Vagina (tissue), 2 donors: ENCODE results near the gene THADA. TPM values are rescaled to one million over a fixed set of nuclear protein-coding genes. Genes with fewer than 3 reads are reported as not detected.

ENCODE experiments used
- DNase-seq, 2 donors: peaks; one replicate each; pipeline ENCODE4 v3.0.0-alpha.2; 2017; ENCODE audit errors: extremely low spot score in 2 of 2
- H3K27ac ChIP-seq: fragments of 200-600 bp; sonication (generic); one replicate; pipeline ENCODE4 v1.5.1; 2019
- H3K27me3 ChIP-seq: fragments of 200-600 bp; sonication (generic); one replicate; pipeline ENCODE4 v1.5.1; 2019
- H3K36me3 ChIP-seq, 2 donors: fragments of 200-600 bp; sonication (generic); one replicate each; pipeline ENCODE4 v1.5.1; 2017 to 2019
- H3K4me1 ChIP-seq: fragments of 200-600 bp; sonication (generic); one replicate; pipeline ENCODE4 v1.5.1; 2019
- H3K4me3 ChIP-seq, 2 donors: fragments of 200-600 bp; sonication (generic); 1 replicate in 1 of 2; 2 replicates in 1 of 2; pipeline ENCODE4 v1.5.1; 2016 to 2019
- H3K9me3 ChIP-seq: fragments of 200-600 bp; sonication (generic); one replicate; pipeline ENCODE4 v1.5.1; 2019
- CTCF ChIP-seq, 3 experiments: fragments of 450-650 bp in 2 of 3; fragments of 200-600 bp in 1 of 3; sonication (generic) in 1 of 3; IDR thresholded peaks; one replicate each; pipeline ENCODE4 v1.5.1; 2017 to 2019; ENCODE audit warnings: antibody characterized with exemption in 3 of 3, mild to moderate bottlenecking in 2 of 3, moderate library complexity in 2 of 3
- POLR2A ChIP-seq, 2 donors: fragments of 450-650 bp; IDR thresholded peaks; one replicate each; pipeline ENCODE4 v1.6.1; 2017; ENCODE audit warnings: antibody characterized with exemption in 2 of 2, mild to moderate bottlenecking in 2 of 2, moderate library complexity in 2 of 2
- POLR2AphosphoS5 ChIP-seq, 2 donors: sonication (generic); formaldehyde crosslinking; IDR thresholded peaks; one replicate each; pipeline ENCODE4 v1.9.0; 2017; ENCODE audit warnings: antibody characterized with exemption in 2 of 2, mild to moderate bottlenecking in 2 of 2, low read depth in 1 of 2; ENCODE audit not compliant: insufficient read depth in 1 of 2
- intact Hi-C: fragments of 100-400 bp; cut with DNase I; formaldehyde crosslinking; loops from one replicate; pipeline ENCODE4 v1.15.1; 2023
- total RNA-seq: library from RNA; depleted of rRNA; stranded (reverse); fragments of >200 nt; gene quantifications from one replicate; pipeline ENCODE4 v1.2.3, GENCODE V29; 2016

THADA gene
- total RNA-seq, 1 donor from 2014 or later, result 32.2 TPM

DNA sequence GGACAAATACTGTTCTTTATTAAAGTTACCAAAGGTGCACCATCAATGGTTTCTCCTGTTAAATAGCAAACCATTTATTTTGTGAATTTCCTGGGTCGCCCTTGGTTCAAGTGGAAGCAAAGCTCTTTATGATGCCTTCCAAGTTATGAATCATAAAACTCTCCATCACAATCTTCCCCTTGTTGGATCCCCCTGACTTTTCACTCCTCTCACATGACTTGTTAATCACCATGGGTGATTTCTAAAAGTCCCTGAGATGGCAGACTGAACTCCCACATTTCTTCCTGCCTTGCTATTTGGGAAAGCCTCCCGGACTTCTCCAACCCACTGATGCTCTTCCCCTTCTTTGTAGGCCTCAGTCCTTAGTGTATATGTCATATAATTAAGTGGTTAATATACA, 176.0 kb downstream of the THADA start:
- intact Hi-C loops, result no loop called here

GRCh38 chr2:43419243-43419642, 176.6 kb downstream of the THADA start:
- TF ChIP-seq POLR2AphosphoS5 (IDR thresholded peaks at IDR 0.05; ENCODE audit: insufficient read depth in 1 of 2, low read depth in 1 of 2), result no peak
- H3K9me3 ChIP-seq, result no peaks in the 10 kb centered on the region
- H3K27me3 ChIP-seq, result no peaks in the 10 kb centered on the region
- H3K4me3 ChIP-seq, result no peak overlapping the region
- no peak overlapping the region for H3K27ac ChIP-seq
- intact Hi-C loops, result no loop called here
- no peak for DNase-seq
- H3K36me3 ChIP-seq, result no peaks in the 10 kb centered on the region
- peaks cover 68% of the 10 kb centered on the region for H3K4me1 ChIP-seq

More for the DNA sequence above, 176.0 kb downstream of the THADA start:
- Histone ChIP-seq H3K9me3 (no peaks in the 10 kb centered on the region), H3K27me3 (no peaks in the 10 kb centered on the region), H3K27ac (no peak overlapping the region), H3K4me1 (peaks cover 68% of the 10 kb centered on the region), H3K4me3 (no peak overlapping the region), H3K36me3 (no peaks in the 10 kb centered on the region)
- no peak for TF ChIP-seq POLR2AphosphoS5 (IDR thresholded peaks at IDR 0.05; ENCODE audit: insufficient read depth in 1 of 2, low read depth in 1 of 2)
- TF ChIP-seq POLR2A (IDR thresholded peaks at IDR 0.05), result no peak
- TF ChIP-seq CTCF (IDR thresholded peaks at IDR 0.05), result no peak
- no peak for DNase-seq

DNA sequence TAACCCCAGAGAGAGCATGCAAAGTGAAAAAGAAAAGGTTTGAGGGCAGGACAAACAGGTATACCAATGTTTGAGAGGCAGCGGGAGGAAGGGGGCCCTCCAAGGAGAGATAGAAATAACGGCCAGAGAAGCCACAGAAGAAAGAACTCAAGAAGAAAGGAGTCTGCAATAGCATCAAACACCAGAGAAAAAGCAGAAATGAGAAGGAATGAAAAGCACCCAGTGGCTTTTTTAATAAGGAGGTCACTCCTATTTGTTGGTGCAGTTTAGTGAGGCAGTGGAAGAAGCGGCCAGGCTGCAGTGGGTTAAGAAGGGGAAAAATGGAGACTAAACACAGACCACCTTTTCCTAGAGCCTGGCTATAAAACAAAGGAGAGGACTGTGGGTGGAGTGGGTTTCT, 177.2 kb downstream of the THADA start:
- DNase-seq, result no peak
- H3K27ac ChIP-seq, result no peak overlapping the region
- intact Hi-C loops, result no loop called here
- no peak for TF ChIP-seq CTCF (IDR thresholded peaks at IDR 0.05)
- TF ChIP-seq POLR2A (IDR thresholded peaks at IDR 0.05), result no peak
- no peak for TF ChIP-seq POLR2AphosphoS5 (IDR thresholded peaks at IDR 0.05; ENCODE audit: insufficient read depth in 1 of 2, low read depth in 1 of 2)
- H3K9me3 ChIP-seq, result no peaks in the 10 kb centered on the region
- H3K36me3 ChIP-seq, result no peaks in the 10 kb centered on the region
- H3K4me3 ChIP-seq, result no peak overlapping the region
- H3K4me1 ChIP-seq, result peaks cover 70% of the 10 kb centered on the region
- H3K27me3 ChIP-seq, result no peaks in the 10 kb centered on the region

GRCh38 chr2:43417300-43417699, 178.5 kb downstream of the THADA start:
- Histone ChIP-seq H3K36me3 (no peaks in the 10 kb centered on the region), H3K27me3 (no peaks in the 10 kb centered on the region), H3K9me3 (no peaks in the 10 kb centered on the region), H3K4me3 (no peak overlapping the region), H3K4me1 (peaks cover 74% of the 10 kb centered on the region), H3K27ac (no peak overlapping the region)
- intact Hi-C loops, result no loop called here
- TF ChIP-seq POLR2AphosphoS5 (IDR thresholded peaks at IDR 0.05; ENCODE audit: insufficient read depth in 1 of 2, low read depth in 1 of 2) (no peak), CTCF (IDR thresholded peaks at IDR 0.05) (no peak)
- DNase-seq, result no peak

GRCh38 chr2:43415592-43415991, 180.2 kb downstream of the THADA start:
- Histone ChIP-seq H3K27ac (peak overlapping the region; percentile 29), H3K4me3 (no peak overlapping the region), H3K9me3 (no peaks in the 10 kb centered on the region), H3K36me3 (no peaks in the 10 kb centered on the region), H3K4me1 (peaks cover 83% of the 10 kb centered on the region), H3K27me3 (no peaks in the 10 kb centered on the region)
- intact Hi-C loops, result no loop called here
- no peak for DNase-seq
- TF ChIP-seq POLR2AphosphoS5 (IDR thresholded peaks at IDR 0.05; ENCODE audit: insufficient read depth in 1 of 2, low read depth in 1 of 2) (no peak), CTCF (IDR thresholded peaks at IDR 0.05) (no peak), POLR2A (IDR thresholded peaks at IDR 0.05) (no peak)
